Stimulated activated CD8-positive, alpha-beta memory T cell treated with anti-CD3 and anti-CD28 coated beads, Interleukin-4, amount 100 ng/mL, for 4 hours (primary cell): Measurements from ENCODE around the gene MRPL40.
A peak's percentile ranks its signal among the peaks of the same experiment; 100 is the strongest.
"Not testable (repeated sequence)": the region's sequence is repeated elsewhere in the genome, so short reads cannot be mapped to it uniquely, and the experiment has no call there.

ENCODE experiments used
- DNase-seq, 2 donors: peaks; one replicate each; pipeline ENCODE4 v3.0.0-alpha.2; 2020; ENCODE audit warnings: low read depth in 2 of 2, low spot score in 1 of 2

MRPL40 gene

DNA sequence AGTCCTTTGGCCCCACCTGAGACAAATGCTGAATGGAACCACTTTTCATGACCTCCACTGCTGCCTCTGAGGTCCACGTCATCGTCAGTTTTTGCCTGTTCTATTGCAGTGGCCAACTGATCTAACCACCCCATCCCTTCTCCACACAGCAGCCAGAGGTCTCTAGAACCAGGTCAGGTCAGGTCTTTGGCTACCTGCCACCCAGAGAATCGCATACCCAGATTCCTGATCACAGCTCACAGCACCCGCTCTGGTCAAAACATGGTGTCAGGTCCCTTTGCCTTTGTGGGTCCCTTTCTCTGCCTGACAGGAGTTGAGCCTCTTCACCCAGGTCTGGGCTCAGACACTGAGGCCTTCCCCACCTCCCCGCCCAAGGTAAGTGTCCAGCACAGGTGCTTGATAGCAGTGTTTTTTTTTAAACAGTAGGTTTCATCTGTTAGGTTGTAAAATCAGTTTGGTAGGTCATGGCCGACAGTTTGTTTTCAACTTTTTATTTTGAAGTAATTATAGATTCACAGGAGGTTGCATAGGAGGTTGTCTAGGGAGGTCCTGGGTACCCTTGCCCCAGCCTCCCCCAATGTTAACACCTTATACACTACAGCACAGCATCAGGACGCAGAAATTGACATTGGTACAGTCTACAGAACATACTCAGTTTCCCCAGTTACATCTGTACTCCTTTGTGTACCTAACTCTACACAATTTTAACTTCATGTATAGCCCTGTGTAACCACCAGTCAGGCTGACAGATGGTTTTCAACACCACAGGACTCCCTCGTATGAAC, 8.3 kb downstream of the MRPL40 start:
- no peak for DNase-seq

DNA sequence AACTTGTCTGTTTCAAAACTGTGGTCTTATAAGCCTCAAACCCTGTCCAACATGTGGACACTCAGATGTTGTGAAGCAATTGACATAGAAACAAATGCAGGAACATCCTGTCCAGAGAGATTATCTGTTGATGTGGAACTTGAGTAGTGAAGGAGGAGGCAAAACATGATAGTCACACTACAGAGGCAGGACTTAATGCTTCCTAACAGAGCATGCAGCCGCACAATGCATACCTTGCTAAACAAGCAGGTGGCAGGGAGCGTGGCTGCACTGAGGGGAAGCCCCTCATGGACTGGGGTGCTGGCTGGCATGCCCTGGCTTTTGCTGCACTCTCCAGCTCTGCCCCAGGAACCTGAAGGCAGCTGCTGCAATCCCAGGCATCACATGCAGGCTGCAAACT, 9.8 kb downstream of the MRPL40 start:
- DNase-seq: no peak

DNA sequence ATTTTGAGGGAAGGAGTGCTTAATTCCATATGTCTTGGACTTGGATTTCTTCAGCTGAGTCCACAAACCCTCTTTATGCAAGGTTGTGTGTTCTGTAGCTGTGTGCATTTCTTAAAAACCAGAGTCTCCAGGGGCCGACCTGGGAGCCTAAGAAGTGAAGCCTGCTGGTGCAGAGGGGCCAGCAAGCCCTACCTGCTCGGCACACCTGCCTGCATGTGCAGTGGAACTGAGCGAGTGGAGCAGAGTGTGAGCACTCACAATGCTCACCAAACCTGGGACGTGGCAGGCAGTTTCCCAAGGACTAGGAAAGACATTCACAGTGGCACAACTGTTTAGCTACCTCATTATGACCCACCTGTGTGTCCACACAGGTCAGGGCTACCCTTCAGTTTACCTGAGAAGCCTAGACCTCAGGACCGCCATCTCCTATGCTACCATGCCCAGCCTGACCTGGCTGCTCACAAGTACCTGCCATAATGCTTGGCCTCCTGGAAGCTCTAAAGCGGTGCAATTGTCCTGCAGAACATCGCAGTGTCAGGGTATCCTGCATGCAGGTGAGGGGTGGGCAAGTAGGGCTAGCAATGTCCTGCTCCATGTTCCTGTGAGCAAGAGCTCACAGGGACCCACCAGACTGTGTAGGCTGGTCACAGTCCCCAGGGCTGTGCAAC, 11.3 kb downstream of the MRPL40 start:
- no peak for DNase-seq

DNA sequence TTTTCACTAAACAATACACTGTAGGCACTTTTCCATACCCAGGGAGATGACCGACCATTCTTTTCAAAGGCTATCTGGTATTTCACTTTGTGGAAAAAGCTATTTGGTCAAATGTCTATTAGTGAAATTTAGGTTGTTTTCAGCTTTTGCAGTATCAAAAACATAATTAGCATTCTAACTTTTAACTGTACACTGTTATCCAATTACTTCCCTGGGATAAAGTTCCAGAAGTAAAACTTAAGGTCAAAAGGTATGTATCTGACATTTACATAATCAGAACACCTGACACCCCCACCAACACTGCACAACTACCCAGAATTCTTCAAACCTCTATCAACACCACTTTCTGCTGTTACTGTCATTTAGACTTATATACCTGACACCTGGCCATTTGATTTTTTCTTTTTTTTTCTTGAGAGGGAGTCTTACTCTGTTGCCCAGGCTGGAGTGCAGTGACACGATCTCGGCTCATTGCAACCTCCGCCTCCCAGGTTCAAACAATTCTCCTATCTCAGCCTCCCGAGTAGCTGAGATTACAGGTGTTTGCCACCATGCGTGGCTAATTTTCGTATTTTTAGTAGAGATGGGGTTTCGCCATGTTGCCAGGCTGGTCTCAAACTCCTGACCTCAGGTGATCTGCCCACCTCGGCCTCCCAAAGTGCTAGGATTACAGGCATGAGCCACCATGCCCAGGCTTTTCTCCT, 13.1 kb downstream of the MRPL40 start:
- DNase-seq: not testable (repeated sequence)

DNA sequence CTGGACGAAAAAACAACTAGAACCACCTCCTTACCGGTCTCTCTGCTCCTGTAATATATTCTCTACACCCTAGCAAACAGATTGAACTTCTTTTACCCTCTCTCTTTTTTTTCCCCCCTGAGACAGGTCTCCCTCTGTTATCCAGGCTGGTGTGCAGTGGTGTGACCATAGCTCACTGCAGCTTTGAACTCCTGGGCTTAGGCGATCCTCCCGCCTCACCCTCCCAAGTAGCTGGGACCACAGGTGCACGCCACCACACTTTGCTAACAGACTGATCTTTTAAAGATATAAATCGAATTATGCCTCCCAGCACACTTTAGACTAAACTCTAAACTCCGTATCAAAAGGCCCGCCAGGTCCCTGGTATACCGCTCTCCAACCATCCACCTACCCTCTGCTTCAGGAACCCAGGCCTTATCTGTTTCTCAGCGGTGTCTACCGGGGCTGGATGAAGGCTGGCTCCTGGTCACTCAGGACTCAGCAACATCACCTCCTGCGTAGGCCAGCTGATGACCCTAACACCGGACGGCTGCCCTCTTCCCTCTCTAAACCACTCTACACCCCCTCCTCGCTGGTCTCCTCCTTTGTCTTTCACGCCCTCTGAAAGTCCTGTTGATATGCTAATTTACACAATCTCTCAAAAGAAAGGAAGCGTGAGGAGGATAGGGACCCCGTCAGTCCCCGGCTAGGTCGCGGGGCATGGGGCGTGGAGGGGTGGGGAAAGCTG, 14.4 kb downstream of the MRPL40 start:
- no peak for DNase-seq

DNA sequence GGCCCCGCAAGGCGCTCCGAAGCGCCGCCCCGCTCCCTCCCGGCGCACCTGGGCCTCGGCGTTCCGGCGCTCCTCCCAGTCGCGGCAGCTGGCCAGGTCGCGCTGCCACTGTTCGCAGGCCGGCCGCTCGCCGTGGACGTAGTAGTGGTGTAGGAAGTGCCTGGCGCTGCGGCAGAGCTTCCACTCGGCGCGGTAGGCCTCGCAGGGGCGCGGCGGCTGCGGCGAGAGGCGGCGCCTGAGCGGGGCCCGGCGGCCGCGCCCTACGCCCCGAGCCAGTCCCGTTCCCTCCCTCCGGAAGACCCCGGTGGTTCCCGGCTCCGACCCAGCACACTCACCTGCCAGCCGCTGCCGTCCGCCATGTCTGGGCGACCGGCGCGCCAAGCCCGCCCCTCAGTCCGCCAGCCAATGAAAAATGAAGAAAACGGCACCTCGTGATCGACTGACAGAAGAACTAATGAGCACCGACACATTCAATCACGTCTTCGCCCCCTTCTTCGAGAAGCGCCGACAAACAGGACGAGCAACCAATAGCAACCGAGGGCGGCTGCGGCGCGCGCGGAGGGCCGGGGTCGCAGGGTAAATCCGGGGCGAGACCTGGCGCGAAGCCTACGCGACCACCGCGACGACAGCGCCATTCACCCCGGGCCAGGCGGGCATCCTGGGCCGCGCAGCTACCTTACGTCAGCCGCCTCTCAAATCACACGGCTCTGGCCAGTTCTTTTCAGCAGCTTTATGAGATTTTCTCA, 15.2 kb downstream of the MRPL40 start, which contains the start of gene C22orf39:
C22orf39 (minus strand) TSS at position 382 of the 746 bp plus-strand sequence; CDS start at position 359, 23 bp downstream.
- peak; percentile 66 to 74 for DNase-seq

DNA sequence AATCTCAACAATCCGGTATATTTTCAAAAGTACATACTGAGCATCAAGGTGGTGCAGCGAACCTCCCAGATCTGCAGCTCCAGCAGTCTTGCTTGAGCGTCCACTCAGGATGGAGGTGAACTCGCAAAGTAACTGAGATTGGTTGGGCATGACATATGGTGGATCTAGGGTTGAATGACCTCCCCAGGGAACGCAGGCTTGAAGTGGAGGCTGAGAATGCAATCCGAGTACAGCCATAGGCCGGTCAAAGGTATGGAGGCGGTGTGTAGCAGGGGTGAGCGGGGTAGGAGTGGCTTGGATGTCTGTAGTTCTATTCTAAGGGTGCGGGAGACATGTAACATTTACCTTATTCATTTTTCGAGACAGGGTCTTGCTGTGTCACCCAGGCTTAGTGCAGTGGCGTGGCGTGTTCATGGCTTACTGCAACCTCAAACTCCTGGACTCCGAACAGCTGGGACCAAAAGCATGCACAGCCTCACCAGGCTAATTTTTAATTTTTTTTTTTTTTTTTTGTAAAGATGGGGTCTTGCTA, 15.8 kb downstream of the MRPL40 start:
- no peak for DNase-seq

DNA sequence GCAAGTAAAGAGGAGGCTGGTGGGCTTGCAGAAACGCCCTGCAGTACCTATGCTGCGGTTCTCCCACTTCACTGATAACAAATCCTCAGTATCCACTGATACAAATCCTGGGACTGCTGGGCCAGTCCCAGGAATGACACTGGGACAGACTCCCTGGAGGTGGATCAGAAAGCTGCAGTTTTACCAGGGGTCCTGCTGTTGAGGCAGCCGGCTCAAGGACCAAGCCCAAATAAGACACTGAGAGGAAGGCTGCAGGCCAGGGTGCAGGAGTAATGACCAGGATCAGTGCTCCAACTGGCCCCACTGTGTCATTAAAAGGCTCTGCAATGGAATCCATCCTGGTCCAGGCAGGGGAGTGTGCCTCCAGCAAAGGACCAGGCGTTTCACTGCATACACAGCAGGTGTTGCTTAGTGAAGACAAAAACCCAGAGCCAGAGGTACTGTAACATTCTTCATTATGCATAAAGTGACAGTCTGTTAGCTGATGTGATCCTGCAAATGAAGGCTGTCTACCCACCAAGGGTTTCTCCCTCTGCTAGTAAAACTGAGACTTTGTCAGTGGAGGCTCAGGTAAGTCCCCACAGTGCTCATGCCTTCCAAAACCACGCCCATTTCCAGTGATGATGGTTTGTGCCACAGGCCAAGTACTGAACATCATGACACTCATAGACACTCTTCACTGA, 16.5 kb downstream of the MRPL40 start:
- DNase-seq: no peak

DNA sequence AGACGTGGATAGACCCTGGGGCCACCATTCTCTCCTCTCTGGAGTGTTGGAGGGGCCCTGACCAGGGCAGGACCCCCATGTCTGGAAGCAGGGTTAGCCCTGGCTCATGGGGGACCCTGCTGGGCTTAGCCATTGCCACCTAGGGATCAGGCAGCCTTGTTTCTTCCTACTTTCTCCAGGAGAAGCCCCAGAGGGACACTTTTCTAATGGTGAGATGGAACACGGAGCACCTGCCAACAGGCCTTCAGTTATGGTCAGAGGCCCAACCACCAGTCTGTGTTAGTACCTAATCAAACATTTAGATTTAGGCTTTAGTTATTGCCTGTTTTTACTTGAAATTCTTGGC, 17.1 kb downstream of the MRPL40 start:
- no peak for DNase-seq

DNA sequence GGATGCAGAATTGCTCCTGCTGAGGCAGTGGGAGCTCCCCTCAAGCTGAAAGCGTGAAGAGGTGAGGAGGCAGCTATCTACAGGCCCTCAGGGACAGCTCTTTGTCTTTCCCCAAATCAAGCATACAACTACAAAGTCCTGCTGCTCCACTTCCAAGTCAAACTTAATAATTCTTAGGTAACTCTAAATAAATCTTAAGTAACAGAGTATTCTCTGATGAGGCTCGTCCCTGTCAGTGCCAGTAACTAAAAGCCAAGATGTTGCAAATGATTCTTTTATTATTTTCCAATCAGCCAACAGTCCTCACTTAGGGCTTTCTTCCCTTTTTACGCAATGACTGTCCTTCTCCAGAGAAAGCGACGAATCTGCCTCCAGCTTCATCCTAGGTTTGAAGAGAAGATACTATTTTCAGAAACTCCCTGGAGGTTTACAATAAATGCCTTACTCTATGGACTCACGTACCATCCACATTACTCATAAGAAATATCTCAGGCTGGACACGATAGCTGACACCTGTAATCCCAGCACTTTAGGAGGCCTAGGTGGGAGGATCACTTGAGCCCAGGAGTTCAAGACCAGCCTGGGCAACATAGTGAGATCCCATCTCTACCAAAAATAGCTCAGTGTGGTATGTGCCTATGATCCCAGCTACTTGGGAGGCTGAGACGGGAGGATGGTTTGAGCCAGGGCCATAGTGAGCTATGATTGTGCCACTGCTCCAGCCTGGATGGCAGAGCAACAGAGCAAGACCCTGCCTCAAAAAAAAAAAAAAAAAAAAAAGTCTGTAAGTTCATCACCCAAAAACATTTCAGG, 18.2 kb downstream of the MRPL40 start:
- no peak for DNase-seq

DNA sequence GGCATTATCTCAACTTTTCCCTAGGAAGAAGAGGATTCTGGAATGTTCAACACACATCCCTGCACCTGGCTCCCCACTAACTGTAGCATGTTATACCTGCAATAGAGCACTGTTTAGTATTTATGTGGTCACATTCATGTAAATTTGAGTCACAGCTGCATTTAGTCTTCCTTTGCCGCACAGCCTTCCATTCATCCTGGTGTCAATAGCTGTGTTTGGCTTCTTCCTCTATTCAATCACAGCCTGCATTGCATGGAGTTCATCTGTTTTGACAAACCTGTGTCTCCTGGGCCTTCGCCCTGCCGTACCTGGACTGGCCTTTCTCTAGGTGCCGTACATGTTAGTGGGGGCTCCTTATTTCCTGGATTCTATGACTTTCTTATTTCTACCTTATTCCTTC, 19.2 kb downstream of the MRPL40 start:
- no peak for DNase-seq

DNA sequence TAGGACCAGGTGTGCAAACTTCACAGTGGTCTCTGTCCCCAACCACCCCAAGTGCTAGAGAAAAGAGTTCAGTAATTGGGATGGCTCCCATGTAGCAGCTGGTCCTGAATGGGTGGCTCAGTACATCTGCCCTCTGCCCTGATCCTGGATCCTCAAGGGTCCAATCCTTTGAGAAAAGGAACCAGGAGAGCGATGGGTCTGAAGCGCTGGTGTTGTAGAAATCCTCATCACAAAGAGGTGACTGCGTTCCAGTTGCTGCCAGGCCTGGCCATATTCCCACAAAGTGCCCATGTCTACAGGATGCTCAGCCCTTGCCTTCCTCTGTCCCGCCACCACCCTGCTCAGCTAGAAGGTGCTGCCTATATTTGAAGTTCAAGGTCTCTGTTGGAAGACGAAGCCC, 21.4 kb downstream of the MRPL40 start:
- no peak for DNase-seq

DNA sequence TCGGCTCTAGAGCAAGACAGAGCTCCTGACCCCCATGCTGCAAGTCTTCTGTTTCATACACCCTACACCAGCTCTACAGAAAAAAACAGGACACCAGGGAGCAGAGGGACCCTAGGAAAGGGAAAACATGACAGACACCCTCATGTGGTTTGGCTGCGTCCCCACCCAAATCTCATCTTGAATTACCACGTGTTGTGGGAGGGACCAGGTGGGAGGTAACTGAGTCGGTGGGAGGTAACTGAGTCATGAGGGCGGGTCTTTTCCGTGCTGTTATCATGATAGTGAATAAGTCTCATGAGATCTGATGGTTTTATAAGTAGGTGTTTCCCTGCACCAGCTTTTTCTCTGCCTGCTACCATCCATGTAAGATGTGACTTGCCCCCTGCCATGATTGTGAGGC, 21.8 kb downstream of the MRPL40 start:
- DNase-seq: no peak

DNA sequence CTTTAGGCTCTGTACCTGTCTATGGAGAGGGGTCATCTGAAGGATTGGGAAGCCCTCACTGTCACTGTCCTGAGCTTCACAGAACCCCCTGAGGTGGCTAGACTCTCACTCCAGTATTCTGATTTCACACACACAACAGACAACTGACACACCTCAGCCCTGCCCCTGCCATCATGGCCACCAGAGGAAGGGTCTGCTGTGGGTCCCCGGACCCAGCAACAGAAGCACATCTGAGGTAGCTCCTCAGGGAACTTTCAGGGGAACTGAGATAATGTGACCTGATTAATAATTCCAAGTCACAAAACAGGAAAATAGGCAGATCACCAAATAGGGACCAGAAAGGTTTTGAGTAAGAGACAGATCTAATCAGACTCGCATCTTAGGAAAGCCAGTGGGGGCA, 22.7 kb downstream of the MRPL40 start:
- DNase-seq: no peak

DNA sequence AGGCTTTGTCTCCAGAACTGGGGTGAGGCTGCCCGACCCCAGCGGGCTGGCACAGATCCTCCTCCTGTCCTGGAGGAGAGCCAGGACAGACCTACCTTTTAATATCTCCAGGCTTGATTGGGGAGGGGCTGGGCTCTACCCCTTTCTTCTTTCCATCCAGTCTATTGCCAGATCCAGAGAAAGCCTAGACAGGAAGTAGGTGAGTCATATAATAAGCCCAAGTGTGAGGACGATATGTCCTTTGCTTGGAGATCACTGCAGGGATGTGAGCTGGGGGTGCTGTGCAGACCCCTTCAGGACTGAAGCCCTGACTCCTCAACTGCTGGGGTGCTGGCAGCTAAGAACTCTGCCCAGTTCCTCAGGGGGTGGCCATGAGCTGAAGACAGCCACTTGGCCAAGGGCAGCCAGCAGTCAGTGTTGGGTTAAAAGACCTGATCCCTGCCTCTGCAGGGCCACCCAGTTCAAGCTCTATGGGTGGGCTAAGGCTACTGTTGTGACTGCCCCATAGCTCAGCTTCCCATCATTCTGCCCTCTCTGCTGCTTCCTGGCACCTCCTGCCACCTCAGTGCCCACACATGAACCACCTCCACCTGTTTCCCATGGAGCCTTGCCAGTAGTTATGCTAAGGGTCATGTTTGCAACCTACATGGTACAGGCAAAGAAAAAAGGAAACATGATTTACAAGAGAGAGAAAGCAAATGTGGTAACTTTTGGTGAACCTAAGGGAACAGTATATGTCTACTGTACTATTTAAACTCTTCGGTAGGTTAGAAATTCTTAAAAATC, 23.4 kb downstream of the MRPL40 start:
- DNase-seq: no peak

DNA sequence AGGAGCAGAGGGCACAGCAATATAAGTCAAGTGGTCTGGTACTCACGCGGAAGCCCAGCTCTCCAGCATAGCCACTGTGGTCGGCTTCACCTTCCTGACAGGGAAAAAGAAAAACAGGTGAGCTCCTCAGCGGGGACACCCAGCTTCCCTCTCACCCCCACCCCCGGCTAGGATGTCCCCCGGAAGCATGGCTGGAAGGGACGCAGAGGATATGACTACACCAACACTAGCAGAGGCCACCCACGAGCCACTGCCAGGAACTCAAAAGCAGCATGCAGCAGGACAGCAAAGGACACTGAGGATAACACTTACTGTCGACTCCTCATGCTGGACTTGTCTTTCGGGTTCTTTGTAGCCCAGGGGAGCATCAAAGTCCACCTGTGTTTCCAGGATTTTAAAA, 24.2 kb downstream of the MRPL40 start:
- no peak for DNase-seq

DNA sequence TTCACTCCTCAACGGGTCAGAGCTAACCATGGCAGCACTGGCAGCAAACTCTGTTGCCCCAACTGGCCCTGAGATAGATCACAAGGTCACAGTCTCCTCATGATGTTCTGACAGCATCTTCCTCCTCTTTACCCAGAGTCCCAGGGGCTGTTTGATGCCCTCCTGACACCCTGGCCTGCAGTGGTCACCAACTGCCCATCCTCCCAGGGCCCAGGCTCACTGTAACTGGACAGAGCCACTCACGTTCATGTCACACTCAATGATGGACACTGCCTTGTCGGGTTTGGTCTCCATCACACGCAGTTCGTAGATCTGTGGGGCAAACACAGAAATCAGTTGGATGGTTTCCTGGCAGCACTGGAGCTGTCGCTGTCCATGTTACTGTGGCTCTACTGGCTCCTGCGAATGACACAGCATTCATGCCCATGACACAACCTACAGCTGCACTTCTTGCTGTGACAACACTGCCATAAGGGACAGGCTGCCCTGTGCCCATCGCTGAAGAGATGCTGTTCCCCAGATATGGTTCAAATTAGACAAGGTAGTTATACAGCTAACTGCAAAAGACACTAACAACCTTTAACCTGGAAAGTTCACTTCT, 25.6 kb downstream of the MRPL40 start:
- DNase-seq: no peak

DNA sequence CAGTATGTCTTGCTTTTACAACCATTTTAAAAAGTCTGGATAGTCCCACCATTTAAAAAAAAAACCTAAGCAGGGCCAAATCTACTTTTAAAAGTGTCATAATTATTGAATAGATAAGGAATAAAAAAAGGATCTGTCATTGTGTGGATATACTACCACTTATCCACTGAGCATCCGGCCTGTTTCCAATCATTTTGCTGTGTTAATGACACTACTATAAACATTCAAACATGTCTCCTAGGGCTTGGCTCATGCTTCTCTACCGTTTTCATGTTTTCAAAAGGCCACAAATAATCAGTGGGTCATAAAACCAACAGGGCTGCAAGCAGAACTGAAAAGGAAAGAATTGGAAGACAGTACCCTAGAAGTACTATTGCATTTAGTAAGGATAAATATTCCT, 27.7 kb downstream of the MRPL40 start:
- DNase-seq: no peak
